HepG2 (cell line): ENCODE measurements around the gene DCAF8. TPM values are rescaled to one million over a fixed set of nuclear protein-coding genes. Genes with fewer than 3 reads are reported as not detected.

Experiments used
- BHLHE40 ChIP-seq: IDR thresholded peaks from 2 replicates; pipeline ENCODE4 v1.6.1; 2011; ENCODE audit warnings: low read length, improper control_type of control experiment
- CEBPG ChIP-seq: IDR thresholded peaks from 2 replicates; pipeline ENCODE4 v1.6.1; 2016
- DNMT1 ChIP-seq: sonication (generic); formaldehyde crosslinking; IDR thresholded peaks from 2 replicates; pipeline ENCODE4 v1.5.1; 2020; ENCODE audit warnings: mild to moderate bottlenecking, missing genetic modification reagents
- DRAP1 ChIP-seq: IDR thresholded peaks from 2 replicates; pipeline ENCODE4 v1.6.1; 2016; ENCODE audit warnings: missing genetic modification reagents, missing compliant biosample characterization
- GATAD1 ChIP-seq: IDR thresholded peaks from 2 replicates; pipeline ENCODE4 v1.6.1; 2016; ENCODE audit warnings: missing genetic modification reagents, missing compliant biosample characterization
- HDAC2 ChIP-seq: sonication (generic); formaldehyde crosslinking; IDR thresholded peaks from 2 replicates; pipeline ENCODE4 v1.4.0; 2020; ENCODE audit warnings: missing genetic modification reagents
- KDM5A ChIP-seq: fragments of 200-600 bp; sonication (generic); IDR thresholded peaks from 2 replicates; pipeline ENCODE4 v1.7.0; 2018; ENCODE audit warnings: antibody characterized with exemption, mild to moderate bottlenecking, low read length, borderline replicate concordance
- LCORL ChIP-seq, 2 experiments: fragments of 450-650 bp in 1 of 2; sonication (generic) in 1 of 2; formaldehyde crosslinking in 1 of 2; IDR thresholded peaks; 2 replicates each; pipeline versions ENCODE4 v1.5.0 to v1.6.1; 2017 to 2020; ENCODE audit warnings: antibody characterized with exemption in 1 of 2, missing genetic modification reagents in 1 of 2
- MAX ChIP-seq: IDR thresholded peaks from 2 replicates; pipeline ENCODE4 v1.6.1; 2012; ENCODE audit warnings: inconsistent platforms
- NAIF1 ChIP-seq: sonication (generic); formaldehyde crosslinking; IDR thresholded peaks from 2 replicates; pipeline ENCODE4 v1.5.0; 2020; ENCODE audit warnings: mild to moderate bottlenecking, missing genetic modification reagents, borderline replicate concordance
- NFAT5 ChIP-seq: sonication (generic); formaldehyde crosslinking; IDR thresholded peaks from 2 replicates; pipeline ENCODE4 v1.4.0; 2020; ENCODE audit warnings: missing genetic modification reagents
- NR2C2 ChIP-seq: sonication (generic); formaldehyde crosslinking; IDR thresholded peaks from 2 replicates; pipeline ENCODE4 v1.4.0; 2020; ENCODE audit warnings: missing genetic modification reagents, mild to moderate bottlenecking, moderate library complexity, borderline replicate concordance
- ONECUT2 ChIP-seq: sonication (generic); formaldehyde crosslinking; IDR thresholded peaks from 2 replicates; pipeline ENCODE4 v1.4.0; 2020; ENCODE audit warnings: missing genetic modification reagents
- POLR2AphosphoS5 ChIP-seq: IDR thresholded peaks from 2 replicates; pipeline ENCODE4 v1.6.1; 2012; ENCODE audit warnings: low read depth, low read length
- TBX2 ChIP-seq: sonication (generic); formaldehyde crosslinking; IDR thresholded peaks from 2 replicates; pipeline ENCODE4 v1.5.0; 2020; ENCODE audit warnings: missing genetic modification reagents, mild to moderate bottlenecking, borderline replicate concordance
- XRCC5 ChIP-seq: fragments of 200-400 bp; formaldehyde crosslinking; optimal IDR thresholded peaks from 2 replicates; pipeline ENCODE3; 2017; ENCODE audit warnings: mild to moderate bottlenecking, low read length
- ZBED4 ChIP-seq: sonication (generic); formaldehyde crosslinking; IDR thresholded peaks from 2 replicates; pipeline ENCODE4 v1.4.0; 2020; ENCODE audit warnings: missing genetic modification reagents, borderline replicate concordance
- ZBTB8A ChIP-seq: sonication (generic); formaldehyde crosslinking; IDR thresholded peaks from 2 replicates; pipeline ENCODE4 v1.4.0; 2020; ENCODE audit warnings: mild to moderate bottlenecking, low read depth, missing genetic modification reagents, borderline replicate concordance
- ZFP37 ChIP-seq: sonication (generic); formaldehyde crosslinking; IDR thresholded peaks from 2 replicates; pipeline ENCODE4 v1.4.0; 2020; ENCODE audit warnings: missing genetic modification reagents, borderline replicate concordance
- ZNF121 ChIP-seq: sonication (generic); formaldehyde crosslinking; IDR thresholded peaks from 2 replicates; pipeline ENCODE4 v1.5.0; 2020; ENCODE audit warnings: mild to moderate bottlenecking, missing genetic modification reagents
- ZNF274 ChIP-seq: sonication (generic); formaldehyde crosslinking; IDR thresholded peaks from 2 replicates; pipeline ENCODE4 v1.5.1; 2020; ENCODE audit warnings: mild to moderate bottlenecking, missing genetic modification reagents
- ZNF292 ChIP-seq: sonication (generic); formaldehyde crosslinking; IDR thresholded peaks from 2 replicates; pipeline ENCODE4 v1.8.1; 2022; ENCODE audit warnings: mild to moderate bottlenecking, low read depth, missing genetic modification reagents, borderline replicate concordance
- polyA plus RNA-seq, 8 experiments: library from polyadenylated mRNA; depleted of rRNA in 3 of 8; stranded (reverse) in 7 of 8; unstranded in 1 of 8; fragments of >200 nt; fragmentation: Illumina TruSeq in 4 of 8; extraction: Trizol in 4 of 8; gene quantifications; 2 replicates each; pipeline versions ENCODE4 v1.2.1 to v1.2.3, GENCODE V29; 2011 to 2016; ENCODE audit warnings: low read depth in 4 of 8, missing spikeins in 1 of 8, mixed read lengths in 1 of 8; ENCODE audit not compliant: insufficient read depth in 1 of 8
- total RNA-seq, 5 experiments: library from RNA; depleted of rRNA; stranded (reverse); fragments of >200 nt; fragmentation: Illumina TruSeq; extraction: Trizol; gene quantifications; 2 replicates each; pipeline ENCODE4 v1.2.3, GENCODE V29; 2016; ENCODE audit warnings: low read depth in 1 of 5

DCAF8 gene
- total and polyA plus RNA-seq, 2 of the 13 experiments (the other 11 are each of a cell fraction or from before 2014, with no cell fraction given), result 73.4 to 79.8 TPM

GRCh38 chr1:160284782-160285344, 22.5 kb upstream of the DCAF8 start, which contains the start of gene PEX19 (continued):
- TF ChIP-seq NFAT5 (no peak), POLR2AphosphoS5 (peak; percentile 92), ZNF292 (CRISPR knock-in tag) (no peak), TBX2 (peak; percentile 42; the same call in 1 of the 2 replicates), ZNF274 (CRISPR knock-in tag) (no peak), DNMT1 (CRISPR knock-in tag) (no peak), ZBED4 (CRISPR knock-in tag) (no peak), HDAC2 (CRISPR knock-in tag) (peak; percentile 38; the same call in 1 of the 2 replicates), KDM5A (peak; percentile 93), CEBPG (CRISPR knock-in tag) (peak; percentile 35; the same call in 1 of the 2 replicates), ONECUT2 (CRISPR knock-in tag) (no peak), NR2C2 (CRISPR knock-in tag) (peak; percentile 47), GATAD1 (CRISPR knock-in tag) (peak; percentile 92), ZFP37 (CRISPR knock-in tag) (no peak), NAIF1 (CRISPR knock-in tag) (no peak), BHLHE40 (no peak), DRAP1 (peak; percentile 89), ZNF121 (no peak), XRCC5 (peak; percentile 54), ZBTB8A (no peak), MAX (peak; percentile 16; the same call in 1 of the 2 replicates), LCORL (IDR thresholded peaks at IDR 0.05) (no peak), LCORL (CRISPR knock-in tag; IDR thresholded peaks at IDR 0.05) (no peak; the same call in 1 of the 2 replicates)
